HEK293 (cell line): ENCODE data around the gene CCSER1.

Source experiments
- CTCF ChIA-PET: fragments of 350-600 bp; formaldehyde crosslinking; extraction: SDS; loops from one replicate; lab custom pipeline; 2021; ENCODE audit warnings: antibody characterized with exemption; lab: Yijun Ruan, JAX
- POLR2A ChIA-PET: fragments of 300-600 bp; formaldehyde crosslinking; extraction: SDS; loops from one replicate; lab custom pipeline; 2020; ENCODE audit warnings: antibody characterized with exemption, inconsistent platforms; lab: Yijun Ruan, JAX
- H3K27ac ChIP-seq: fragments of 200-500 bp; sonication (Bioruptor generic); 2 replicates; pipeline ENCODE4 v1.5.1; 2014; ENCODE audit warnings: low read depth, low read length, control low read depth, inconsistent platforms; ENCODE audit errors: extremely low read depth
- H3K36me3 ChIP-seq, 2 experiments: fragments of 200-500 bp in 1 of 2; sonication (Bioruptor generic) in 1 of 2; 1 replicate in 1 of 2; 2 replicates in 1 of 2; pipeline ENCODE4 v1.5.1; 2014 to 2017; ENCODE audit warnings: inconsistent platforms in 2 of 2, low read length in 2 of 2; ENCODE audit not compliant: control insufficient read depth in 2 of 2, insufficient read depth in 1 of 2
- H3K4me1 ChIP-seq: fragments of 200-500 bp; sonication (Bioruptor generic); 2 replicates; pipeline ENCODE4 v1.5.1; 2014; ENCODE audit warnings: mild to moderate bottlenecking, low read length, inconsistent platforms; ENCODE audit not compliant: control insufficient read depth, insufficient read depth
- H3K4me3 ChIP-seq: 2 replicates; pipeline ENCODE4 v1.5.1; 2011; ENCODE audit warnings: low read depth, mild to moderate bottlenecking, control low read depth, low read length, moderate library complexity
- H3K9me3 ChIP-seq: fragments of 200-500 bp; sonication (Bioruptor generic); 2 replicates; pipeline ENCODE4 v1.5.1; 2014; ENCODE audit warnings: low read depth, low read length, inconsistent platforms; ENCODE audit not compliant: control insufficient read depth, insufficient read depth
- CTCF ChIP-seq: fragments of 450-650 bp; formaldehyde crosslinking; IDR thresholded peaks from 2 replicates; pipeline ENCODE4 v1.5.1; 2016; ENCODE audit warnings: missing biosample characterization, missing genetic modification characterization
- HIC1 ChIP-seq: fragments of 450-650 bp; formaldehyde crosslinking; IDR thresholded peaks from 2 replicates; pipeline ENCODE4 v1.5.1; 2016; ENCODE audit warnings: missing biosample characterization, missing genetic modification characterization
- SALL2 ChIP-seq: fragments of 450-650 bp; formaldehyde crosslinking; IDR thresholded peaks from 2 replicates; pipeline ENCODE4 v1.5.0; 2017; ENCODE audit warnings: missing biosample characterization, mild to moderate bottlenecking, missing genetic modification characterization, borderline replicate concordance
- SCRT1 ChIP-seq: fragments of 450-650 bp; formaldehyde crosslinking; IDR thresholded peaks from 2 replicates; pipeline ENCODE4 v1.5.1; 2016; ENCODE audit warnings: missing biosample characterization, missing genetic modification characterization, borderline replicate concordance
- TRIM28 ChIP-seq: IDR thresholded peaks from 2 replicates; pipeline ENCODE4 v1.6.1; 2011; ENCODE audit warnings: low read length, control low read depth, borderline replicate concordance
- ZBTB1 ChIP-seq: fragments of 450-650 bp; formaldehyde crosslinking; IDR thresholded peaks from 2 replicates; pipeline ENCODE4 v1.5.1; 2016; ENCODE audit warnings: missing biosample characterization, missing genetic modification characterization
- ZBTB21 ChIP-seq: fragments of 450-650 bp; formaldehyde crosslinking; IDR thresholded peaks from 2 replicates; pipeline ENCODE4 v1.5.1; 2017; ENCODE audit warnings: missing biosample characterization, missing genetic modification characterization
- ZFP3 ChIP-seq: fragments of 450-650 bp; formaldehyde crosslinking; IDR thresholded peaks from 2 replicates; pipeline ENCODE4 v1.5.1; 2016; ENCODE audit warnings: low read depth, missing biosample characterization, missing genetic modification characterization
- ZNF133 ChIP-seq: fragments of 450-650 bp; formaldehyde crosslinking; IDR thresholded peaks from 2 replicates; pipeline ENCODE4 v1.5.1; 2016; ENCODE audit warnings: missing biosample characterization, missing genetic modification characterization
- ZNF23 ChIP-seq: fragments of 450-650 bp; formaldehyde crosslinking; IDR thresholded peaks from 2 replicates; pipeline ENCODE4 v1.5.1; 2016; ENCODE audit warnings: missing biosample characterization, missing genetic modification characterization, borderline replicate concordance
- ZNF324 ChIP-seq: fragments of 450-650 bp; formaldehyde crosslinking; IDR thresholded peaks from 2 replicates; pipeline ENCODE4 v1.5.1; 2016; ENCODE audit warnings: missing biosample characterization, missing genetic modification characterization
- ZNF341 ChIP-seq: fragments of 450-650 bp; formaldehyde crosslinking; IDR thresholded peaks from 2 replicates; pipeline ENCODE4; 2016; ENCODE audit warnings: low read depth, missing biosample characterization, missing genetic modification characterization
- ZNF404 ChIP-seq: fragments of 450-650 bp; formaldehyde crosslinking; IDR thresholded peaks from 2 replicates; pipeline ENCODE4 v1.5.1; 2017; ENCODE audit warnings: missing biosample characterization, missing genetic modification characterization
- ZNF510 ChIP-seq: fragments of 450-650 bp; formaldehyde crosslinking; IDR thresholded peaks from 2 replicates; pipeline ENCODE4 v1.5.1; 2018; ENCODE audit warnings: mild to moderate bottlenecking, missing genetic modification characterization, missing biosample characterization; ENCODE audit not compliant: insufficient replicate concordance
- ZNF529 ChIP-seq: fragments of 450-650 bp; formaldehyde crosslinking; IDR thresholded peaks from 2 replicates; pipeline ENCODE4 v1.5.1; 2017; ENCODE audit warnings: missing genetic modification characterization, missing biosample characterization; ENCODE audit not compliant: insufficient replicate concordance
- ZNF555 ChIP-seq: fragments of 450-650 bp; formaldehyde crosslinking; conservative IDR thresholded peaks from 2 replicates; pipeline ENCODE4 v1.5.1; 2017; ENCODE audit warnings: missing biosample characterization, mild to moderate bottlenecking, missing genetic modification characterization, inconsistent platforms
- ZNF558 ChIP-seq: fragments of 450-650 bp; formaldehyde crosslinking; IDR thresholded peaks from 2 replicates; pipeline ENCODE4 v1.5.1; 2016; ENCODE audit warnings: missing biosample characterization, missing genetic modification characterization
- ZNF596 ChIP-seq: fragments of 450-650 bp; IDR thresholded peaks from 2 replicates; pipeline ENCODE4 v1.5.0; 2018; ENCODE audit warnings: missing biosample characterization, mild to moderate bottlenecking, missing genetic modification characterization, moderate library complexity
- ZNF654 ChIP-seq: fragments of 450-650 bp; formaldehyde crosslinking; IDR thresholded peaks from 2 replicates; pipeline ENCODE4 v1.5.1; 2016; ENCODE audit warnings: low read depth, missing biosample characterization, missing genetic modification characterization
- TF ChIP-seq, protein P1 (sequence below): fragments of 450-650 bp; formaldehyde crosslinking; IDR thresholded peaks from 2 replicates; pipeline ENCODE4 v1.5.1; 2016; ENCODE audit warnings: missing biosample characterization, missing genetic modification characterization

Gene CCSER1

GRCh38 chr4:90146306-90146705 is 19.1 kb downstream of the CCSER1 start:
- CTCF ChIA-PET, result no interaction called here
- 0 out of 2 replicates have a peak, but pooled peaks cover 2% of the 10 kb centered on the region for H3K4me1 ChIP-seq
- no peak for TF ChIP-seq ZNF324 (tag by site-specific recombination)
- TF ChIP-seq ZBTB1, result no peak
- no peak for TF ChIP-seq TRIM28
- no peak for TF ChIP-seq ZNF23 (tag by site-specific recombination)
- TF ChIP-seq ZBTB21 (tag by site-specific recombination), result no peak
- no peak for TF ChIP-seq ZNF510 (tag by site-specific recombination)

DNA sequence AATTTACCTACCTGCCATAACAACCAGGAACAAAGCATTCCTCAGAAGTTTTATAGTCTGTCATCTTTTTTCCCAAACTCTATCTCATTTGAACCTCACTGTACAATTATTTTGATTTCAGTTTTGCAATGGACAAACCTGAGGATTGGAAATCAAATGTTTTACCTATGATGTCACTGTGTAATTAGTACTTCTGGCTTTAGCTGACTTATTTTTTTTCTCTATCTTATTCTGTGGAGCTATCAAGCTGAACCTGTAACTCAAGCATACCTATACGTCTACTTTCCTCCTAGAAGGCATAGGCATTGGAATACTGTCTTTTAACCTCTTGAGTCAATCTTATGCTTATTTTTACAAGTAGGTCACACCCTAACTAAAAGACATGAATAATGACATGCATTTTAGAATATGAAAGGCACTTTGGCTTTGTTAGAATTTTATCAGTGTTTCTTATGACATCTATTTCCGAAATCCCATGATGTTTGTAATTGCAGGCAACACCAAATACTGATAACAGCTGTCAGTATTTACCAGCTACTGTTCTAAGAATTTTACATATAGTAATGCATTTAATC is 21.5 kb downstream of the CCSER1 start:
- 0 out of 2 replicates have a peak, but pooled peaks cover 2% of the 10 kb centered on the region for H3K4me1 ChIP-seq
- CTCF ChIA-PET, result no interaction called here
- TF ChIP-seq ZNF341 (tag by site-specific recombination) (no peak), ZNF404 (tag by site-specific recombination) (no peak), ZNF558 (tag by site-specific recombination) (no peak), HIC1 (tag by site-specific recombination) (no peak), ZNF654 (tag by site-specific recombination) (no peak), ZNF133 (tag by site-specific recombination) (no peak), CTCF (tag by site-specific recombination) (no peak)
- TF ChIP-seq, protein P1, sequence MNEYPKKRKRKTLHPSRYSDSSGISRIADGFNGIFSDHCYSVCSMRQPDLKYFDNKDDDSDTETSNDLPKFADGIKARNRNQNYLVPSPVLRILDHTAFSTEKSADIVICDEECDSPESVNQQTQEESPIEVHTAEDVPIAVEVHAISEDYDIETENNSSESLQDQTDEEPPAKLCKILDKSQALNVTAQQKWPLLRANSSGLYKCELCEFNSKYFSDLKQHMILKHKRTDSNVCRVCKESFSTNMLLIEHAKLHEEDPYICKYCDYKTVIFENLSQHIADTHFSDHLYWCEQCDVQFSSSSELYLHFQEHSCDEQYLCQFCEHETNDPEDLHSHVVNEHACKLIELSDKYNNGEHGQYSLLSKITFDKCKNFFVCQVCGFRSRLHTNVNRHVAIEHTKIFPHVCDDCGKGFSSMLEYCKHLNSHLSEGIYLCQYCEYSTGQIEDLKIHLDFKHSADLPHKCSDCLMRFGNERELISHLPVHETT (tag by site-specific recombination), result no peak
- TF ChIP-seq, all 188 proteins: peak for 0
- H3K4me3 ChIP-seq, result no peak overlapping the region
- POLR2A ChIA-PET, result no interaction called here
- H3K36me3 ChIP-seq, result no peaks in the 10 kb centered on the region
- H3K9me3 ChIP-seq, result no peaks in the 10 kb centered on the region
- no peak overlapping the region for H3K27ac ChIP-seq

More at GRCh38 chr4:90146306-90146705, 19.1 kb downstream of the CCSER1 start:
- no peaks in the 10 kb centered on the region for H3K36me3 ChIP-seq
- no peaks in the 10 kb centered on the region for H3K9me3 ChIP-seq
- POLR2A ChIA-PET, result no interaction called here
- no peak overlapping the region for H3K27ac ChIP-seq
- no peak overlapping the region for H3K4me3 ChIP-seq

- ChIA-PET POLR2A (no interaction called here), CTCF (interaction anchor here (1.1 to 1.2 kb wide), 2 partner anchors 8 to 18 kb away, joined by 3 to 4 read pairs; no protein-coding TSS in a partner anchor)
- H3K27ac ChIP-seq, result no peak overlapping the region
- no peaks in the 10 kb centered on the region for H3K9me3 ChIP-seq
- H3K36me3 ChIP-seq, result no peaks in the 10 kb centered on the region
- H3K4me1 ChIP-seq, result no peaks in the 10 kb centered on the region
- H3K4me3 ChIP-seq, result no peak overlapping the region
- TF ChIP-seq ZNF529 (tag by site-specific recombination), result no peak
- TF ChIP-seq ZFP3, result no peak
- no peak for TF ChIP-seq ZNF596 (tag by site-specific recombination)
- TF ChIP-seq SALL2 (tag by site-specific recombination), result no peak
- TF ChIP-seq ZNF555 (tag by site-specific recombination), result no peak
- TF ChIP-seq SCRT1, result no peak
Measured at GRCh38 chr4:90152024-90152423, 24.8 kb downstream of the CCSER1 start.
